H9 (cell line): ENCODE data around the gene TENM4. TPM values are rescaled to one million over a fixed set of nuclear protein-coding genes. Genes with fewer than 3 reads are reported as not detected.

ENCODE experiments used
- DNase-seq: peaks from one replicate; pipeline ENCODE4 v3.0.0-alpha.2; 2017
- H2AFZ ChIP-seq: one replicate; pipeline ENCODE4 v1.6.1; 2013; ENCODE audit warnings: mild to moderate bottlenecking, low read length, control low read depth, moderate library complexity
- H2AK5ac ChIP-seq: 2 replicates; pipeline ENCODE4 v1.6.1; 2013; ENCODE audit warnings: low read length, control low read depth, mixed read lengths; ENCODE audit not compliant: insufficient read length
- H2BK120ac ChIP-seq: one replicate; pipeline ENCODE4 v1.6.1; 2013; ENCODE audit warnings: low read depth, mild to moderate bottlenecking, low read length, control low read depth, inconsistent platforms; ENCODE audit not compliant: poor library complexity, severe bottlenecking
- H2BK12ac ChIP-seq: 2 replicates; pipeline ENCODE4 v1.6.1; 2013; ENCODE audit warnings: low read length, control low read depth, mixed read lengths, low read depth; ENCODE audit not compliant: insufficient read length
- H2BK15ac ChIP-seq: 2 replicates; pipeline ENCODE4 v1.6.1; 2013; ENCODE audit warnings: low read depth, low read length, control low read depth
- H2BK20ac ChIP-seq: one replicate; pipeline ENCODE4 v1.6.1; 2013; ENCODE audit warnings: low read depth, mild to moderate bottlenecking, low read length, control low read depth, inconsistent platforms; ENCODE audit not compliant: poor library complexity, severe bottlenecking
- H2BK5ac ChIP-seq: 2 replicates; pipeline ENCODE4 v1.6.1; 2013; ENCODE audit warnings: low read length, control low read depth, mixed read lengths; ENCODE audit not compliant: insufficient read length
- H3K14ac ChIP-seq: 2 replicates; pipeline ENCODE4 v1.6.1; 2013; ENCODE audit warnings: low read length, control low read depth; ENCODE audit not compliant: insufficient read depth
- H3K18ac ChIP-seq: 2 replicates; pipeline ENCODE4 v1.6.1; 2013; ENCODE audit warnings: low read depth, mild to moderate bottlenecking, mixed read lengths, low read length, control low read depth; ENCODE audit not compliant: insufficient read length
- H3K23ac ChIP-seq: 2 replicates; pipeline ENCODE4 v1.6.1; 2013; ENCODE audit warnings: low read length, control low read depth, mixed read lengths, low read depth; ENCODE audit not compliant: insufficient read length
- H3K23me2 ChIP-seq: 2 replicates; pipeline ENCODE4 v1.6.1; 2013; ENCODE audit warnings: low read depth, mild to moderate bottlenecking, mixed read lengths, low read length, control low read depth; ENCODE audit not compliant: insufficient read length, poor library complexity, severe bottlenecking
- H3K27ac ChIP-seq: 2 replicates; pipeline ENCODE4 v1.5.1; 2013; ENCODE audit warnings: low read length, control low read depth, mixed read lengths, low read depth; ENCODE audit not compliant: insufficient read length
- H3K27me3 ChIP-seq: 2 replicates; pipeline ENCODE4 v1.6.1; 2013; ENCODE audit warnings: low read length, control low read depth, inconsistent platforms; ENCODE audit not compliant: insufficient read depth
- H3K4ac ChIP-seq: 2 replicates; pipeline ENCODE4 v1.6.1; 2013; ENCODE audit warnings: low read depth, mild to moderate bottlenecking, control low read depth, inconsistent platforms, low read length, moderate library complexity
- H3K4me1 ChIP-seq: 2 replicates; pipeline ENCODE4 v1.6.1; 2013; ENCODE audit warnings: low read length, control low read depth, inconsistent platforms; ENCODE audit not compliant: insufficient read depth
- H3K4me2 ChIP-seq: 2 replicates; pipeline ENCODE4 v1.6.1; 2013; ENCODE audit warnings: low read length, control low read depth, mixed read lengths; ENCODE audit not compliant: insufficient read length, insufficient read depth
- H3K56ac ChIP-seq: 2 replicates; pipeline ENCODE4 v1.6.1; 2013; ENCODE audit warnings: low read depth, mild to moderate bottlenecking, mixed read lengths, low read length, control low read depth; ENCODE audit not compliant: insufficient read length
- H3K79me1 ChIP-seq: 2 replicates; pipeline ENCODE4 v1.6.1; 2013; ENCODE audit warnings: low read depth, mild to moderate bottlenecking, moderate library complexity, low read length, control low read depth, inconsistent platforms; ENCODE audit not compliant: insufficient read depth, poor library complexity, severe bottlenecking
- H3K79me2 ChIP-seq: 2 replicates; pipeline ENCODE4 v1.6.1; 2013; ENCODE audit warnings: low read length, control low read depth, inconsistent platforms; ENCODE audit not compliant: insufficient read depth
- H3K9ac ChIP-seq: 2 replicates; pipeline ENCODE4 v1.6.1; 2013; ENCODE audit warnings: low read length, control low read depth, mixed read lengths; ENCODE audit not compliant: insufficient read length; ENCODE audit errors: extremely low read depth
- H3K9me3 ChIP-seq: one replicate; pipeline ENCODE4 v1.6.1; 2013; ENCODE audit warnings: low read depth, low read length, inconsistent platforms; ENCODE audit not compliant: control insufficient read depth
- H3T11ph ChIP-seq: one replicate; pipeline ENCODE4 v1.6.1; 2013; ENCODE audit warnings: mild to moderate bottlenecking, low read length, control low read depth, inconsistent platforms
- H4K20me1 ChIP-seq: one replicate; pipeline ENCODE4 v1.6.1; 2013; ENCODE audit not compliant: control insufficient read depth, insufficient read length, insufficient read depth
- H4K5ac ChIP-seq: 2 replicates; pipeline ENCODE4 v1.6.1; 2013; ENCODE audit warnings: low read depth, mild to moderate bottlenecking, mixed read lengths, low read length, control low read depth; ENCODE audit not compliant: insufficient read length
- H4K8ac ChIP-seq: replicated peaks from 2 replicates; pipeline ENCODE4 v1.6.1; 2013; ENCODE audit warnings: low read length, control low read depth, mixed read lengths, low read depth; ENCODE audit not compliant: insufficient read length
- H4K91ac ChIP-seq: 2 replicates; pipeline ENCODE4 v1.6.1; 2013; ENCODE audit warnings: low read depth, mild to moderate bottlenecking, moderate library complexity, mixed read lengths, low read length, control low read depth; ENCODE audit not compliant: insufficient read length
- H3K27ac Mint-ChIP-seq, 3 experiments: 2 replicates in 2 of 3; 3 replicates in 1 of 3; pipeline ENCODE4 v1.8.0; 2020 to 2021; ENCODE audit warnings: mixed read lengths in 3 of 3, mild to moderate bottlenecking in 1 of 3, moderate library complexity in 1 of 3
- H3K27me3 Mint-ChIP-seq: 2 replicates; pipeline ENCODE4 v1.8.0; 2021; ENCODE audit warnings: low read depth, mild to moderate bottlenecking, moderate library complexity, mixed read lengths
- H3K36me3 Mint-ChIP-seq, 3 experiments: 2 replicates in 2 of 3; 3 replicates in 1 of 3; pipeline ENCODE4 v1.8.0; 2020 to 2021; ENCODE audit warnings: low read depth in 3 of 3, mixed read lengths in 3 of 3; ENCODE audit not compliant: insufficient read depth in 1 of 3
- H3K4me1 Mint-ChIP-seq, 2 experiments: 2 replicates each; pipeline ENCODE4 v1.8.0; 2020; ENCODE audit warnings: mixed read lengths in 2 of 2
- H3K4me3 Mint-ChIP-seq, 2 experiments: 2 replicates in 1 of 2; 3 replicates in 1 of 2; pipeline ENCODE4 v1.8.0; 2020 to 2021; ENCODE audit warnings: mild to moderate bottlenecking in 2 of 2, mixed read lengths in 2 of 2, moderate library complexity in 1 of 2
- H3K9me3 Mint-ChIP-seq, 2 experiments: 2 replicates in 1 of 2; 3 replicates in 1 of 2; pipeline ENCODE4 v1.8.0; 2020; ENCODE audit warnings: mild to moderate bottlenecking in 2 of 2, mixed read lengths in 2 of 2, moderate library complexity in 1 of 2
- CTCF ChIP-seq: fragments of 200-600 bp; sonication (generic); conservative IDR thresholded peaks from 3 replicates; pipeline ENCODE4 v1.8.0; 2021; ENCODE audit warnings: antibody characterized with exemption, mild to moderate bottlenecking
- WGBS: extraction: QIAGEN DNeasy Blood & Tissue Kit; methylation state at CpG from one replicate; pipeline ENCODE4 v1.1.7; 2013; ENCODE audit warnings: missing lambda C conversion rate, low lambda C conversion rate, mixed read lengths; ENCODE audit not compliant: insufficient read length; ENCODE audit errors: extremely low coverage; 5-methylcytosine and 5-hydroxymethylcytosine counted together
- total RNA-seq: library from RNA; stranded (reverse); gene quantifications from 2 replicates; pipeline ENCODE4 v1.2.1, GENCODE V29; 2021

The TENM4 gene
- total RNA-seq, 1 experiment from 2014 or later = 4.6 TPM

- H3K4me1 ChIP-seq = no peaks in the 10 kb centered on the region; the same call in 1 of the 2 replicates
- no peaks in the 10 kb centered on the region for H3K23me2 ChIP-seq
- H2BK12ac ChIP-seq = no peak overlapping the region
- H2AK5ac ChIP-seq = no peak overlapping the region
- H3K4me1 Mint-ChIP-seq = peaks cover 24% of the 10 kb centered on the region in 2 experiments
- H3K27ac ChIP-seq = no peak overlapping the region
- H3K4me2 ChIP-seq = no peak overlapping the region
- no peak overlapping the region for H4K91ac ChIP-seq
- no peak overlapping the region for H3K23ac ChIP-seq
- no peaks in the 10 kb centered on the region for H3K9me3 ChIP-seq
- H3K79me2 ChIP-seq = no peaks in the 10 kb centered on the region
- H2AFZ ChIP-seq = no peak overlapping the region
- no peak overlapping the region for H3K9ac ChIP-seq
- no peak overlapping the region for H3K27ac Mint-ChIP-seq
- no peak overlapping the region for H4K8ac ChIP-seq
- no peak overlapping the region for H2BK120ac ChIP-seq
- no peak overlapping the region for H3K4ac ChIP-seq
- no peak for TF ChIP-seq CTCF
- no peaks in the 10 kb centered on the region for H4K20me1 ChIP-seq
- H3K14ac ChIP-seq = no peak overlapping the region
- no peak overlapping the region for H3K18ac ChIP-seq
- no peak overlapping the region for H3T11ph ChIP-seq
- H3K27me3 ChIP-seq = no peaks in the 10 kb centered on the region
- DNase-seq = no peak
- H2BK20ac ChIP-seq = no peak overlapping the region
- no peaks in the 10 kb centered on the region for H3K9me3 Mint-ChIP-seq
- H3K79me1 ChIP-seq = no peaks in the 10 kb centered on the region
- no peak overlapping the region for H4K5ac ChIP-seq
- no peak overlapping the region for H2BK5ac ChIP-seq
- WGBS = no CpG with 5 or more reads among the region's 3 CpGs
- H3K56ac ChIP-seq = no peak overlapping the region
- no peaks in the 10 kb centered on the region for H3K36me3 Mint-ChIP-seq
- H3K4me3 Mint-ChIP-seq = no peak overlapping the region
- peaks cover 34% of the 10 kb centered on the region for H3K27me3 Mint-ChIP-seq
- H2BK15ac ChIP-seq = no peak overlapping the region
These were observed 415.7 kb downstream of the TENM4 start for GRCh38 chr11:79025097-79025496.
